Liver (tissue), 9 donors: ENCODE measurements around the gene DEGS1. TPM values are rescaled to one million over a fixed set of nuclear protein-coding genes. Genes with fewer than 3 reads are reported as not detected.

Experiments used
- DNase-seq: peaks from one replicate; pipeline ENCODE4 v3.0.0-alpha.2; 2017; ENCODE audit warnings: low spot score
- H3K27ac ChIP-seq, 2 donors: one replicate each; pipeline ENCODE4 v1.7.0; 2013; ENCODE audit warnings: inconsistent platforms in 2 of 2, low read length in 2 of 2, control low read depth in 1 of 2, low read depth in 1 of 2, mild to moderate bottlenecking in 1 of 2
- H3K27me3 ChIP-seq, 4 donors: one replicate each; pipeline versions ENCODE4 v1.6.1 to v1.7.0; 2013; ENCODE audit warnings: low read length in 3 of 4, inconsistent platforms in 1 of 4, mild to moderate bottlenecking in 1 of 4, moderate library complexity in 1 of 4; ENCODE audit not compliant: control insufficient read depth in 4 of 4, insufficient read depth in 4 of 4
- H3K36me3 ChIP-seq, 4 donors: one replicate each; pipeline versions ENCODE4 v1.6.1 to v1.7.0; 2013; ENCODE audit warnings: low read length in 3 of 4, mild to moderate bottlenecking in 3 of 4, low read depth in 1 of 4, moderate library complexity in 1 of 4; ENCODE audit not compliant: control insufficient read depth in 4 of 4, insufficient read depth in 3 of 4
- H3K4me1 ChIP-seq, 4 donors: one replicate each; pipeline versions ENCODE4 v1.6.1 to v1.7.0; 2013; ENCODE audit warnings: low read length in 3 of 4, mild to moderate bottlenecking in 3 of 4, moderate library complexity in 1 of 4; ENCODE audit not compliant: control insufficient read depth in 4 of 4, insufficient read depth in 4 of 4
- H3K4me3 ChIP-seq, 3 donors: one replicate each; pipeline versions ENCODE4 v1.6.1 to v1.7.0; 2013; ENCODE audit warnings: low read length in 3 of 3, control low read depth in 1 of 3, low read depth in 1 of 3, mild to moderate bottlenecking in 1 of 3
- H3K9ac ChIP-seq, 2 donors: one replicate each; pipeline ENCODE4 v1.7.0; 2013; ENCODE audit warnings: low read length in 2 of 2, mild to moderate bottlenecking in 2 of 2, moderate library complexity in 2 of 2, control low read depth in 1 of 2, low read depth in 1 of 2
- H3K9me3 ChIP-seq, 4 donors: one replicate each; pipeline versions ENCODE4 v1.6.1 to v1.7.0; 2013; ENCODE audit warnings: low read length in 3 of 4; ENCODE audit not compliant: control insufficient read depth in 4 of 4
- EGR1 ChIP-seq, 2 donors: IDR thresholded peaks; 2 replicates each; pipeline ENCODE4 v1.6.1; 2016 to 2018; ENCODE audit warnings: antibody characterized with exemption in 2 of 2, low read depth in 2 of 2
- FOXA1 ChIP-seq: IDR thresholded peaks from 2 replicates; pipeline ENCODE4 v1.6.1; 2016; ENCODE audit warnings: antibody characterized with exemption
- FOXA2 ChIP-seq: IDR thresholded peaks from 2 replicates; pipeline ENCODE4 v1.6.1; 2016; ENCODE audit warnings: antibody characterized with exemption
- GABPA ChIP-seq, 2 donors: IDR thresholded peaks in 1 of 2; conservative IDR thresholded peaks in 1 of 2; 2 replicates each; pipeline ENCODE4 v1.6.1; 2016; ENCODE audit warnings: antibody characterized with exemption in 2 of 2, mild to moderate bottlenecking in 1 of 2, moderate library complexity in 1 of 2
- HNF4A ChIP-seq, 2 donors: conservative IDR thresholded peaks; 2 replicates each; pipeline ENCODE4 v1.6.1; 2016; ENCODE audit warnings: antibody characterized with exemption in 2 of 2, mild to moderate bottlenecking in 2 of 2
- HNF4G ChIP-seq: IDR thresholded peaks from 2 replicates; pipeline ENCODE4 v1.6.1; 2016; ENCODE audit warnings: antibody characterized with exemption
- JUND ChIP-seq, 2 donors: IDR thresholded peaks; 2 replicates each; pipeline ENCODE4 v1.6.1; 2016; ENCODE audit warnings: antibody characterized with exemption in 2 of 2
- NR2F2 ChIP-seq: IDR thresholded peaks from 2 replicates; pipeline ENCODE4 v1.6.1; 2016; ENCODE audit warnings: antibody characterized with exemption
- RAD21 ChIP-seq, 2 donors: IDR thresholded peaks; 2 replicates each; pipeline ENCODE4 v1.6.1; 2016; ENCODE audit warnings: antibody characterized with exemption in 2 of 2, mild to moderate bottlenecking in 2 of 2
- RXRA ChIP-seq, 2 donors: IDR thresholded peaks; 2 replicates each; pipeline ENCODE4 v1.6.1; 2017 to 2018; ENCODE audit warnings: antibody characterized with exemption in 2 of 2, mild to moderate bottlenecking in 1 of 2
- SP1 ChIP-seq: IDR thresholded peaks from 2 replicates; pipeline ENCODE4 v1.6.1; 2018; ENCODE audit warnings: antibody characterized with exemption, mild to moderate bottlenecking
- TAF1 ChIP-seq: conservative IDR thresholded peaks from 2 replicates; pipeline ENCODE4 v1.6.1; 2016; ENCODE audit warnings: antibody characterized with exemption, mild to moderate bottlenecking
- YY1 ChIP-seq: IDR thresholded peaks from 2 replicates; pipeline ENCODE4 v1.6.1; 2016; ENCODE audit warnings: antibody characterized with exemption, mild to moderate bottlenecking
- WGBS: extraction: QIAGEN DNeasy Blood & Tissue Kit; methylation state at CpG from one replicate; pipeline ENCODE4 v1.1.7; 2013; 5-methylcytosine and 5-hydroxymethylcytosine counted together
- polyA plus RNA-seq, 2 donors: library from polyadenylated mRNA; stranded (reverse) in 1 of 2; unstranded in 1 of 2; fragments of 200-250 nt in 1 of 2; fragments of >200 nt in 1 of 2; fragmentation: Nextera tagmentation in 1 of 2; extraction: Ambion mirVana in 1 of 2; gene quantifications; one replicate each; pipeline versions ENCODE4 v1.2.1 to v1.2.3, GENCODE V29; 2013 to 2015
- total RNA-seq, 2 donors: library from RNA; depleted of rRNA; stranded (reverse); fragments of >200 nt; gene quantifications; one replicate each; pipeline ENCODE4 v1.2.3, GENCODE V29; 2014
- TF ChIP-seq, protein P1 (sequence below): IDR thresholded peaks from 2 replicates; pipeline ENCODE4 v1.6.1; 2016; ENCODE audit warnings: antibody characterized with exemption
- TF ChIP-seq, protein P2 (sequence below): IDR thresholded peaks from 2 replicates; pipeline ENCODE4 v1.6.1; 2016; ENCODE audit warnings: antibody characterized with exemption
- TF ChIP-seq, protein P3 (sequence below): IDR thresholded peaks from 2 replicates; pipeline ENCODE4 v1.6.1; 2016; ENCODE audit warnings: antibody characterized with exemption, mild to moderate bottlenecking
- TF ChIP-seq, protein P4 (sequence below): fragments of 150-350 bp; IDR thresholded peaks from 2 replicates; pipeline ENCODE4 v1.5.1; 2017; ENCODE audit warnings: improper control_type of control experiment, low read depth, low read length; ENCODE audit not compliant: missing input control
- donor health status: healthy.
- donor health status: healthy.
- donor health status: healthy.
- donor health status: healthy.
- donor health status: healthy.

The DEGS1 gene
- total and polyA plus RNA-seq, 4 donors: 21.7 to 26.7 (median 22.6) TPM

DNA sequence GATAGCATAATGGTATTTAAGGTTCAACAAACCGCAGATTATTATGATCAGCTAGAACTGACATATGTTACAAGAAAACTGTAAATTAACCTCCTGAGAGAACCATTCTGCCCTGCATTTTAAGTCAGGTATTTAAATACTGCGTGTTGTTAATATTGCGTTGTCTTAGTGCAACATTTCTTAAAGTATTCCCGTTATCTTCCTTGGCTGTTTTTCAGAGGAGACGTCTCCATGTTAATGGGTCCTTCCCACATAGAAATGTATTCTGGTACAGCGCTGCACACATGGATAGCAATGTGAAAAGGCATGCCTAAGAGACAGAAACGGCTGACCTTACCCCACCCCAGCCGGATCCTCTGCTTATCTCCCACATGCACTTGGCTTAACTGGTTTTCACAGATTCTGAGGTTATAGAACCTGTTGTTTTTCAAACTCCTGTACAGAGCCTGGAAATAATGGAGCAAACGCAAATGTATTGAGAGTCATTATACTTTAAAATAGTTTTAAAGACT lies 22.8 kb upstream of the DEGS1 start:
- 94% methylated on average over 9 of the region's 9 CpGs for WGBS
- Histone ChIP-seq H3K9ac (no peak overlapping the region), H3K4me1 (no peaks in the 10 kb centered on the region), H3K4me3 (no peak overlapping the region), H3K27me3 (no peaks in the 10 kb centered on the region), H3K27ac (no peak overlapping the region), H3K36me3 (peaks cover 0 to 42% (median 33%) of the 10 kb centered on the region in 4 donors), H3K9me3 (no peaks in the 10 kb centered on the region)
- peak; percentile 69 for DNase-seq
- TF ChIP-seq RAD21 (IDR thresholded peaks at IDR 0.05): no peak
- TF ChIP-seq, protein P1, sequence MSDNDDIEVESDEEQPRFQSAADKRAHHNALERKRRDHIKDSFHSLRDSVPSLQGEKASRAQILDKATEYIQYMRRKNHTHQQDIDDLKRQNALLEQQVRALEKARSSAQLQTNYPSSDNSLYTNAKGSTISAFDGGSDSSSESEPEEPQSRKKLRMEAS: no peak

DNA sequence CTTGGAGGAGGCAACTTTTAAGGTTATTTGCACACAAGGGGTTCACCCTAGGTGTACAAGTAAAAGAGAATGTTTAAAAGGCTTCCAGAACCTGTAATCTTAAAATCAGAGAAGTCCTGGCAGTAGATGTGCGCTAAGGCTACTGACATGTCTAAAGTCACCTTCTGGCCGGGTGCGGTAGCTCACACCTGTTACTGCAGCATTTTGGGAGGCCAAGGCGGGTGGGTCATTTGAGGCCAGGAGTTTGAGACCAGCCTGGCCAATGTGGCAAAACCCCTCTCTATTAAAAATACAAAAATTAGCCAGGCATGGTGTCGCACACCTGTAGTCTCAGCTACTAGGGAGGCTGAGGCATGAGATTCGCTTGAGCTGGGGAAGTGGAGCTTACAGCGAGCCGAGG lies 20.3 kb upstream of the DEGS1 start:
- Histone ChIP-seq H3K27ac (no peak overlapping the region), H3K4me3 (no peak overlapping the region)

DNA sequence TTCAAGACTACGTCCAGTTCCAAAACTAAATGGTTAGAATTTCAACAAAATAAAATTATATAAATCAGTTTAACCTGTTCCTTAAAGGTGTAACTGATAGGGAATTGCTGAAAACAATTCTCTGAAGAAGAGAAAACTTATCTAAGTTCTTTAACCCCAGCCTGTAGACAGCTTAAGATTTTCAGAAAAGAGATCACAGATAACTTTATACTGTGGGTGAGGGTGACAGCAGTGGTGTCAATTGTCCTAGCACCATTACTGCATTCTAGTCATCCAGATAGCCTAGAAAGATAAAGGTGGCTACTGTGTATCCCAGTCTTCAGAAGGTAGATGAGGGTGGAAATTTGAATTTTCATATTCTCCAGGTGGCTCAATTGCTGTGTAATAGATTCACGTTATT lies 19.7 kb upstream of the DEGS1 start:
- WGBS: 88% methylated on average over 2 of the region's 2 CpGs
- peaks cover 0 to 21% (median 17%) of the 10 kb centered on the region in 4 donors for H3K36me3 ChIP-seq
- no peaks in the 10 kb centered on the region for H3K9me3 ChIP-seq
- no peaks in the 10 kb centered on the region for H3K4me1 ChIP-seq
- no peak for DNase-seq
- no peak for TF ChIP-seq YY1
- no peak for TF ChIP-seq FOXA1
- TF ChIP-seq, protein P2, sequence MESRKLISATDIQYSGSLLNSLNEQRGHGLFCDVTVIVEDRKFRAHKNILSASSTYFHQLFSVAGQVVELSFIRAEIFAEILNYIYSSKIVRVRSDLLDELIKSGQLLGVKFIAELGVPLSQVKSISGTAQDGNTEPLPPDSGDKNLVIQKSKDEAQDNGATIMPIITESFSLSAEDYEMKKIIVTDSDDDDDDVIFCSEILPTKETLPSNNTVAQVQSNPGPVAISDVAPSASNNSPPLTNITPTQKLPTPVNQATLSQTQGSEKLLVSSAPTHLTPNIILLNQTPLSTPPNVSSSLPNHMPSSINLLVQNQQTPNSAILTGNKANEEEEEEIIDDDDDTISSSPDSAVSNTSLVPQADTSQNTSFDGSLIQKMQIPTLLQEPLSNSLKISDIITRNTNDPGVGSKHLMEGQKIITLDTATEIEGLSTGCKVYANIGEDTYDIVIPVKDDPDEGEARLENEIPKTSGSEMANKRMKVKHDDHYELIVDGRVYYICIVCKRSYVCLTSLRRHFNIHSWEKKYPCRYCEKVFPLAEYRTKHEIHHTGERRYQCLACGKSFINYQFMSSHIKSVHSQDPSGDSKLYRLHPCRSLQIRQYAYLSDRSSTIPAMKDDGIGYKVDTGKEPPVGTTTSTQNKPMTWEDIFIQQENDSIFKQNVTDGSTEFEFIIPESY: no peak
- TF ChIP-seq SP1: no peak
- TF ChIP-seq, protein P3, sequence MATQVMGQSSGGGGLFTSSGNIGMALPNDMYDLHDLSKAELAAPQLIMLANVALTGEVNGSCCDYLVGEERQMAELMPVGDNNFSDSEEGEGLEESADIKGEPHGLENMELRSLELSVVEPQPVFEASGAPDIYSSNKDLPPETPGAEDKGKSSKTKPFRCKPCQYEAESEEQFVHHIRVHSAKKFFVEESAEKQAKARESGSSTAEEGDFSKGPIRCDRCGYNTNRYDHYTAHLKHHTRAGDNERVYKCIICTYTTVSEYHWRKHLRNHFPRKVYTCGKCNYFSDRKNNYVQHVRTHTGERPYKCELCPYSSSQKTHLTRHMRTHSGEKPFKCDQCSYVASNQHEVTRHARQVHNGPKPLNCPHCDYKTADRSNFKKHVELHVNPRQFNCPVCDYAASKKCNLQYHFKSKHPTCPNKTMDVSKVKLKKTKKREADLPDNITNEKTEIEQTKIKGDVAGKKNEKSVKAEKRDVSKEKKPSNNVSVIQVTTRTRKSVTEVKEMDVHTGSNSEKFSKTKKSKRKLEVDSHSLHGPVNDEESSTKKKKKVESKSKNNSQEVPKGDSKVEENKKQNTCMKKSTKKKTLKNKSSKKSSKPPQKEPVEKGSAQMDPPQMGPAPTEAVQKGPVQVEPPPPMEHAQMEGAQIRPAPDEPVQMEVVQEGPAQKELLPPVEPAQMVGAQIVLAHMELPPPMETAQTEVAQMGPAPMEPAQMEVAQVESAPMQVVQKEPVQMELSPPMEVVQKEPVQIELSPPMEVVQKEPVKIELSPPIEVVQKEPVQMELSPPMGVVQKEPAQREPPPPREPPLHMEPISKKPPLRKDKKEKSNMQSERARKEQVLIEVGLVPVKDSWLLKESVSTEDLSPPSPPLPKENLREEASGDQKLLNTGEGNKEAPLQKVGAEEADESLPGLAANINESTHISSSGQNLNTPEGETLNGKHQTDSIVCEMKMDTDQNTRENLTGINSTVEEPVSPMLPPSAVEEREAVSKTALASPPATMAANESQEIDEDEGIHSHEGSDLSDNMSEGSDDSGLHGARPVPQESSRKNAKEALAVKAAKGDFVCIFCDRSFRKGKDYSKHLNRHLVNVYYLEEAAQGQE: no peak
- no peak for TF ChIP-seq HNF4G
- no peak for TF ChIP-seq NR2F2
- TF ChIP-seq, protein P1: no peak
- TF ChIP-seq, protein P4, sequence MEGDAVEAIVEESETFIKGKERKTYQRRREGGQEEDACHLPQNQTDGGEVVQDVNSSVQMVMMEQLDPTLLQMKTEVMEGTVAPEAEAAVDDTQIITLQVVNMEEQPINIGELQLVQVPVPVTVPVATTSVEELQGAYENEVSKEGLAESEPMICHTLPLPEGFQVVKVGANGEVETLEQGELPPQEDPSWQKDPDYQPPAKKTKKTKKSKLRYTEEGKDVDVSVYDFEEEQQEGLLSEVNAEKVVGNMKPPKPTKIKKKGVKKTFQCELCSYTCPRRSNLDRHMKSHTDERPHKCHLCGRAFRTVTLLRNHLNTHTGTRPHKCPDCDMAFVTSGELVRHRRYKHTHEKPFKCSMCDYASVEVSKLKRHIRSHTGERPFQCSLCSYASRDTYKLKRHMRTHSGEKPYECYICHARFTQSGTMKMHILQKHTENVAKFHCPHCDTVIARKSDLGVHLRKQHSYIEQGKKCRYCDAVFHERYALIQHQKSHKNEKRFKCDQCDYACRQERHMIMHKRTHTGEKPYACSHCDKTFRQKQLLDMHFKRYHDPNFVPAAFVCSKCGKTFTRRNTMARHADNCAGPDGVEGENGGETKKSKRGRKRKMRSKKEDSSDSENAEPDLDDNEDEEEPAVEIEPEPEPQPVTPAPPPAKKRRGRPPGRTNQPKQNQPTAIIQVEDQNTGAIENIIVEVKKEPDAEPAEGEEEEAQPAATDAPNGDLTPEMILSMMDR: no peak
- no peak for TF ChIP-seq FOXA2
- H3K4me3 ChIP-seq: no peak overlapping the region
- H3K9ac ChIP-seq: no peak overlapping the region
- no peaks in the 10 kb centered on the region for H3K27me3 ChIP-seq
- H3K27ac ChIP-seq: no peak overlapping the region

More for the DNA sequence above, 20.3 kb upstream of the DEGS1 start:
- H3K36me3 ChIP-seq: peaks cover 0 to 26% (median 21%) of the 10 kb centered on the region in 4 donors
- no peak for DNase-seq
- H3K9me3 ChIP-seq: no peaks in the 10 kb centered on the region
- TF ChIP-seq, protein P1: no peak
- TF ChIP-seq RXRA (IDR thresholded peaks at IDR 0.05): no peak
- TF ChIP-seq HNF4G: no peak
- TF ChIP-seq TAF1: no peak
- TF ChIP-seq, protein P2: no peak
- TF ChIP-seq FOXA2: no peak
- TF ChIP-seq NR2F2: no peak
- no peak for TF ChIP-seq GABPA (IDR thresholded peaks at IDR 0.05 in 1 of 2, conservative IDR thresholded peaks at IDR 0.05 in 1 of 2)
- no peak for TF ChIP-seq YY1
- TF ChIP-seq EGR1 (IDR thresholded peaks at IDR 0.05; ENCODE audit: low read depth in 2 of 2): no peak
- no peak for TF ChIP-seq HNF4A (conservative IDR thresholded peaks at IDR 0.05)
- TF ChIP-seq RAD21 (IDR thresholded peaks at IDR 0.05): no peak
- TF ChIP-seq JUND (IDR thresholded peaks at IDR 0.05): no peak
- WGBS: 97% methylated on average over 8 of the region's 8 CpGs
- no peaks in the 10 kb centered on the region for H3K4me1 ChIP-seq
- no peaks in the 10 kb centered on the region for H3K27me3 ChIP-seq
- no peak overlapping the region for H3K9ac ChIP-seq
